HG03520 (cell line): Measurements from ENCODE around the gene KRT82.

Experiments used
- ATAC-seq: cut with Tn5 transposase; IDR thresholded peaks from one replicate; pipeline ENCODE4 v1.9.1; 2021; ENCODE audit warnings: mild to moderate bottlenecking, moderate library complexity; ENCODE audit not compliant: unreplicated experiment

The KRT82 gene

GRCh38 chr12:52387859-52388258 lies 18.3 kb downstream of the KRT82 start:
- ATAC-seq: no peak

GRCh38 chr12:52385226-52385702 lies 20.9 kb downstream of the KRT82 start, which contains the start of gene KRT84:
TSS of gene KRT84 (minus strand) at chr12:52385652. CDS start at chr12:52385585, 67 bp downstream.
- no peak for ATAC-seq

DNA sequence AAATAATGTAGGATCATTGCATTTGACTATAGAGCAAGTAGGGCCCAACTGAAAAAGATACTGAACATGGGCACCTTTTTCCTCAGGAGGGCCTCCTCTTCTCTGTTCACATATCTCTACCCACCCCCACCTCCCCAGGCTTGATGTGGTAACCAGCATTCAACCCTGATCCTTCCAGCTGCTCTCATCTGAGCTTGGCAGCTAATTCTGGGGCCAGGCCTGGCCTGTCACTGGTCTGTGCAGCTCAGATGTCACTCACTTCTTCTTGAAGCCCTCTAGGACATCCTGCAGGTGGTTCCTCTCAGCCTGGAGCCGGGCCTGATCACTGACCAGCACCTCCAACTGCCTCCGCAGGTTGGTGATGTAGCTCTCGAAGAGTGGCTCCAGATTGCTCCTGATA lies 22.8 kb downstream of the KRT82 start:
- ATAC-seq: no peak

DNA sequence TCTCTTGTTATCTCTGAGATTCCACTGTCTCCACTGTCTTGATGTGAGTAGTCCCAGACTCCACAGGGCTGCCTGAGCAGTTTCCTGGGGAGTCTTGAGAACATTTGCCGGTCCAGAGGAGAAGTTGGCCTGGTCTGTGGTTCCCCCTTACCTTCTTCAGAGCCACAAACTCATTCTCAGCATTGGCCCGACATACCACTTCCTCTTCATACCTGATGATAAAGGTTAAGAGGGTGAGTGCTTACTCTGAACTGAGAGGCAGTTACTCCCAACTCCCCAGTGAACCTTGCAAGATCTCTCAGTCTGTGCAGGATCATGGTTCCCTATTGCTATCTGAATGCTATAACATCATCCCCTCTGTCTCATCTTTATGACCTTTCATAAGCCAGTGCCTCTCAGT lies 23.3 kb downstream of the KRT82 start:
- no peak for ATAC-seq

- ATAC-seq: no peak
Observed at GRCh38 chr12:52381206-52381605, 24.9 kb downstream of the KRT82 start.

- no peak for ATAC-seq
Observed at GRCh38 chr12:52380271-52380694, 25.9 kb downstream of the KRT82 start.

- ATAC-seq: no peak
Observed at GRCh38 chr12:52379536-52379935, 26.6 kb downstream of the KRT82 start.

DNA sequence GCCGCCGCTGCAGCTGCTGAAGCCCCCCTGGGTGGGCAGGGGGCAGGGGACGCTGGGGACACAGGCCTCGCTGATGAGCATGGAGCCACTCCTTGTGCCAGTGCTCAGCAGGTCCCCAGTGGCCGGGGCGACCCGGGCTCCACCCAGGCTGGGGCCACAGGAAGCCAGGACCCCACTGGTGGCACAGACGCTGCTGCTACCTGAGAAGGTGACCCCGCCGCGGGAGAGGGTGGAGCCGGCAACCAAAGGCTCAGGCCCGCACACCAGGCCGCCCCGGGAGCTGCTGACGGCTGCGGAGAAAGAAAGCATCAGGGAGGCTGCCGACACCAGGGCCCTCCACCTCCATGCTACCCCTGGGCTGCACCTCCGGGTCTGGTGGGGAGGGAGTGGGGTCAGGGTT lies 28.0 kb downstream of the KRT82 start:
- ATAC-seq: no peak

- ATAC-seq: no peak
Observed at GRCh38 chr12:52377266-52377665, 28.9 kb downstream of the KRT82 start.

DNA sequence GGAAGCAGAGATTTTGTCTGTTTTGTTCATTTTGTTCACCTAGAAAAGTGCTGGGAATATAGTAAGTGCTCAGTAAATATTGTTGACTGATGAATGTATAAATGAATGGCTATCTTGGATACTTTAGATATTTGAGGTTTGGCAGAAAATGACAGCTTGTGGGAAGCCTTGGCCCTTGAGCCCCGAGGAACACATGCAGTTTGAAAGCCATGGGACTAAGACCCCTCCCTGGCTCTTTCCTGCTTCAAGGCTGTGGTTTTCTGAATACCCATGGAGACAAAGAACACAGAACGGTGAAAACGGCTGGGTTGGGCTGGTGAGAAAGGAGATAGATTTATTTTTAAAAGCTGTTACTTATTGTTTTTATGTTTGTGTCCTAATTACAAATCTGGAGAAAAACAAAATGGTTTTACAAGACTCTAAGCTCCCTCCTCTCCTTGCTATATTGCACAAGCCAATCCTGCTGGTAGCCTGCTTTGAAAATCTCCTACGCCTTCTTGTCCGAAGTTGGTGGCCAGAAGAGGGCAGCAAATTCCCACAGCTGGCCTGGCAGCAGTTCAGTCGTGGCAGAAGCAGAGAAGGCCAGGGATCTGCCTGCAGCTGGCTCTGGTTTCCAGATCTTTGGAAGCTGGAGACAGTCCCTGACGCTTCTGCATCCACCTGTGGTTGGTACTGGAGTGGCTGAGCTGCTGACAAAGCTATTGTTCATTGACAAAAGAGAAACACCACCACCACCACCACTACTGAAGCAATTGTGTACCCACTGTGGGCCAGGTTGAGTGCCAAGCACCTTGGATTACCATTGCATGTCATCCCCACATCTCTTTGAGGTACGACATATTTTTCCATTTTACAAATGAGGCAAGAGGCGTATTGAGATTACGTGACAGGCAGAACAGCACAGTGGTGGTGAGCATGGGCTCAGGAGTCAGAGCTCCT lies 33.6 kb downstream of the KRT82 start:
- ATAC-seq: no peak

- ATAC-seq: no peak
Observed at GRCh38 chr12:52371716-52372115, 34.4 kb downstream of the KRT82 start.

- ATAC-seq: no peak
Observed at GRCh38 chr12:52370926-52371608, 35.1 kb downstream of the KRT82 start.

GRCh38 chr12:52369809-52370208 lies 36.3 kb downstream of the KRT82 start:
- ATAC-seq: no peak

DNA sequence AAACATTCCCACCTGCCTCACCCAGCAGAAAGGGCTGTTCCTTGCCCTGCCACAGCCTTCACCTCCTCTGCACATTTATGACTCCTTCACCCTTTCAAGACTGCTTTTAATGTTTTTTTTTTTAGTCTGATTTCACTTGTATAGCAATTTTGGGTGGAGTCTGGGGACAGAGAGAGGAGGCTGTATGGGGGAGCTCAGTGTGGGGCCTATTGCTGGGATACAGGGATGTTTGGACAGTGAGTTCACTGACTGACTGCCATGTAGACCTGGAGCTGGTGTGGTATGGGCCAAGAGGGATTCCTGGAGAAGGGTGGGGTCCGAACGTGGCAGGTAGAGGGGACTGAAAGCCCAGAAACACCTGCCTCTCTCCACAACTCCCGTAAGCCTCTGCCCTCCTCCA lies 36.9 kb downstream of the KRT82 start:
- ATAC-seq: no peak

GRCh38 chr12:52368508-52368907 lies 37.6 kb downstream of the KRT82 start:
- ATAC-seq: no peak

DNA sequence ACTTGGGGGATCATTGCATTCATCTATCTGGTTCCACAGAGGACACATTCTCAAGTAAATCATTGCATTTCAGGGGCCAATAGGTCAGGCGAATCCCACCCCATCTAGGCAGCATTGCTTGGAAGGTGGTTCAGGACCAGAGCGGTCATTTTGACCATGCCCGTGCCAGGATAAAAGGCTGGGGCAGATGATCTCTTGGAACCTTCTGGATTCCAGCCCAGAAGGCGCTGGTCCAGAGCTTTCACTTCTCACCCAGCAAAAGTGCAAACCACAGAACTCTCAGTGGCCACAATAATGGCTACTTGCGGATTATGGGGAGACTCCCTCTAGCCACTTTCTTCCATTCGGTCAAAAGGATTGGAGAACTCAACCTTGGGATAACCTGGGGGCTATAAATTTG lies 38.3 kb downstream of the KRT82 start:
- ATAC-seq: no peak

DNA sequence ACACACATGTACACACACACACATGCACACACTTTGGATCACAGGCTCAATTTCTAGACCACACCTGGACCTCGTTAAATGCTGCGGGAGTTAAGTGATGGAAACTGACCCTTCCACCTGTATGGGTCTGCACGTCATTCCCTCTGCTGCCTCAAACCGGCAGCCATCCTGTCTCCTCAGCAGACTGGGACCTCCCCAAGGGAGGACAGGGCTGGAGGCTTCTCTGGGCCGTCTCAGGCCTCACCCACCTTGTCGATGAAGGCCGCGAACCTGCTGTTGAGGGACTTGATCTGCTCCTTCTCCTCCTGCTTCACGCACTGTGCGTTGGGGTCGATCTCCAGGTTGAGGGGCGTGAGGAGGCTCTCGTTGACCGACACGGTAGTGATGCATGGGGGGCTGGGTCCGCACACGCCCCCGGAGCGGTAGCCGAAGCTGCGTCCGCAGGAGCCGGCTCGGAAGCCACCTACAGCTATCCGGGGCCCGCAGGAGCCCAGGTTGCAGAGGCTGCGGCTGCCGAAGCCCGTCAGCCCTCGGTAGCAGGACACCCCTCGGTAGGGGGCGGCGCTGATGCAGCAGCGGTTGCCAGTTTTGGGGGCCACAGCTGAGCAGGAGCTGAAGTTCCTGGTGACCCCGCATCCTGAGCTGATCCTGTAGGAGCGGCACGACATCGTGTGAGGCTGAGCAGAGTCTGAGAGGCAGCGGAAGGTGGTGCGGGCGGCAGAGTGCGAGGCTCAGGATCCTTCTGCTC lies 39.2 kb downstream of the KRT82 start, which contains the start of gene KRT85:
TSS of gene KRT85 (minus strand) at position 744 of the 748 bp plus-strand sequence. CDS start at position 668, 76 bp downstream.
- ATAC-seq: no peak

- no peak for ATAC-seq
Observed at GRCh38 chr12:52364901-52365489, 41.1 kb downstream of the KRT82 start.

DNA sequence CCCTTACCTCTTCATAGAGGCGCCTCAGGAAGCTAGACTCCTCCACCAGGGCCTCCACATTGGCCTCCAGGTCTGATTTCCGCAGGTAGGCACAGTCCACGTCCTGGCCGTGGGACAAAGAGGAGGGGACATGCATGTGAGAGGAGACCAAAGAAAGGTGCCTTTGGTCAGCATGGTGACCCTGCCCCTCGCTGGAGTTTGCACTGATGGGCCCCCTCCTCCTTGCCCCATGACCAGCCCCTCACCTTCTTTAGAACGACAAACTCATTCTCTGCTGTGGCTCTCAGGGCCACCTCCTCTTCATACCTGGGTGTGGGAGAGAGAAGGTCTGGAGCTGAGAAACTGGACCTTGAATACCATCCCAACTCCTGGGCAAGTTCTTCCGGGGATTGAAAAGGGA lies 42.1 kb downstream of the KRT82 start:
- no peak for ATAC-seq

GRCh38 chr12:52363111-52363679 lies 42.9 kb downstream of the KRT82 start:
- ATAC-seq: no peak
